CD4-positive, alpha-beta memory T cell (primary cell): Measurements from ENCODE around the gene NCAPD2. TPM values are rescaled to one million over a fixed set of nuclear protein-coding genes. Genes with fewer than 3 reads are reported as not detected.
A peak's percentile ranks its signal among the peaks of the same experiment; 100 is the strongest.

Experiments
- CTCF ChIA-PET: fragments of 350-600 bp; sonication (Branson Sonifier 250); formaldehyde crosslinking; loops from one replicate; lab custom pipeline; 2021; ENCODE audit warnings: inconsistent platforms; ENCODE audit not compliant: partially characterized antibody; lab: Charles Lee
- POLR2A ChIA-PET: fragments of 350-600 bp; sonication (Branson Sonifier 250); formaldehyde crosslinking; loops from one replicate; lab custom pipeline; 2021; ENCODE audit not compliant: partially characterized antibody; lab: Charles Lee
- DNase-seq, 5 donors: peaks; one replicate each; pipeline versions ENCODE4 v3.0.0 to v3.0.0-alpha.2; 2020 to 2022; ENCODE audit warnings: mixed read lengths in 1 of 5
- H3K27ac ChIP-seq: one replicate; pipeline ENCODE4 v1.7.0; 2013; ENCODE audit warnings: low read depth, low read length
- H3K27me3 ChIP-seq: 2 replicates; pipeline ENCODE4 v1.7.0; 2013; ENCODE audit warnings: mild to moderate bottlenecking, low read length, moderate library complexity; ENCODE audit not compliant: insufficient read depth
- H3K36me3 ChIP-seq: 2 replicates; pipeline ENCODE4 v1.7.0; 2013; ENCODE audit warnings: mild to moderate bottlenecking, low read length, moderate library complexity; ENCODE audit not compliant: insufficient read depth
- H3K4me1 ChIP-seq: 2 replicates; pipeline ENCODE4 v1.7.0; 2013; ENCODE audit warnings: mild to moderate bottlenecking, low read length, moderate library complexity; ENCODE audit not compliant: insufficient read depth
- H3K4me3 ChIP-seq, 2 donors: one replicate each; pipeline ENCODE4 v1.7.0; 2013; ENCODE audit warnings: low read length in 2 of 2, mild to moderate bottlenecking in 1 of 2
- H3K9me3 ChIP-seq, 2 donors: one replicate each; pipeline ENCODE4 v1.7.0; 2013; ENCODE audit warnings: low read length in 2 of 2, control low read depth in 1 of 2; ENCODE audit not compliant: control insufficient read depth in 1 of 2
- H3K27ac Mint-ChIP-seq, 7 donors: one replicate each; pipeline ENCODE4 v1.8.0; 2020 to 2021; ENCODE audit warnings: mixed read lengths in 7 of 7, mild to moderate bottlenecking in 6 of 7, inconsistent platforms in 3 of 7, moderate library complexity in 3 of 7
- H3K27me3 Mint-ChIP-seq, 2 donors: one replicate each; pipeline ENCODE4 v1.8.0; 2020 to 2021; ENCODE audit warnings: mixed read lengths in 2 of 2
- H3K36me3 Mint-ChIP-seq, 2 donors: one replicate each; pipeline ENCODE4 v1.8.0; 2020 to 2021; ENCODE audit warnings: mixed read lengths in 2 of 2, inconsistent platforms in 1 of 2, mild to moderate bottlenecking in 1 of 2
- H3K4me1 Mint-ChIP-seq, 4 donors: one replicate each; pipeline ENCODE4 v1.8.0; 2020 to 2021; ENCODE audit warnings: mixed read lengths in 4 of 4, mild to moderate bottlenecking in 1 of 4
- H3K4me3 Mint-ChIP-seq, 8 donors: one replicate each; pipeline ENCODE4 v1.8.0; 2020 to 2021; ENCODE audit warnings: mixed read lengths in 8 of 8, mild to moderate bottlenecking in 7 of 8, moderate library complexity in 6 of 8, inconsistent platforms in 3 of 8
- H3K9me3 Mint-ChIP-seq, 8 donors: one replicate each; pipeline ENCODE4 v1.8.0; 2020 to 2021; ENCODE audit warnings: mixed read lengths in 8 of 8, mild to moderate bottlenecking in 5 of 8, inconsistent platforms in 3 of 8, moderate library complexity in 1 of 8
- intact Hi-C: fragments of 100-400 bp; cut with micrococcal nuclease; formaldehyde crosslinking; loops from one replicate; pipeline ENCODE4 v1.15.1; 2023
- polyA plus RNA-seq, 2 donors: library from polyadenylated mRNA; unstranded; fragments of 300-500 nt; fragmentation: Illumina TruSeq; gene quantifications; one replicate each; pipeline ENCODE4 v1.2.3, GENCODE V29; 2021
- total RNA-seq, 2 experiments: library from RNA; stranded (reverse); gene quantifications; one replicate each; pipeline ENCODE4 v1.2.3, GENCODE V29; 2021

NCAPD2 gene
- total and polyA plus RNA-seq, 4 experiments from 2014 or later = 15.7 to 39.8 (median 33.6) TPM

- Mint-ChIP-seq H3K27me3 (no peaks in the 10 kb centered on the region), H3K9me3 (no peaks in the 10 kb centered on the region), H3K4me3 (no peak overlapping the region), H3K36me3 (peaks cover 38 to 41% of the 10 kb centered on the region in 2 donors), H3K27ac (no peak overlapping the region), H3K4me1 (peaks cover 4 to 10% (median 7%) of the 10 kb centered on the region in 4 donors)
- ChIA-PET CTCF (interaction anchor here (1.7 kb wide), 1 partner anchor 173 kb away, joined by 4 read pairs; no protein-coding TSS in a partner anchor), POLR2A (interaction anchor here (0.9 to 1.1 kb wide), 2 partner anchors 15 to 27 kb away, joined by 3 to 5 read pairs; partner anchors contain the start of genes GAPDH and MRPL51)
- Histone ChIP-seq H3K4me3 (no peak overlapping the region), H3K36me3 (peaks cover 21% of the 10 kb centered on the region), H3K27ac (no peak overlapping the region), H3K9me3 (no peaks in the 10 kb centered on the region), H3K4me1 (no peaks in the 10 kb centered on the region), H3K27me3 (no peaks in the 10 kb centered on the region)
- intact Hi-C loops = no loop called here
- no peak for DNase-seq
These were observed 14.2 kb downstream of the NCAPD2 start for GRCh38 chr12:6508087-6508486.

GRCh38 chr12:6520186-6520585, 26.3 kb downstream of the NCAPD2 start:
- peaks cover 57 to 74% of the 10 kb centered on the region in 2 donors for H3K36me3 Mint-ChIP-seq
- no peak for DNase-seq
- Histone ChIP-seq H3K4me1 (no peaks in the 10 kb centered on the region), H3K27me3 (no peaks in the 10 kb centered on the region), H3K36me3 (peaks cover 55% of the 10 kb centered on the region), H3K27ac (no peak overlapping the region), H3K9me3 (no peaks in the 10 kb centered on the region), H3K4me3 (no peak overlapping the region)
- H3K4me3 Mint-ChIP-seq = no peak overlapping the region
- H3K9me3 Mint-ChIP-seq = no peaks in the 10 kb centered on the region
- ChIA-PET CTCF (interaction anchor here (1.5 kb wide), 1 partner anchor 18 kb away, joined by 6 read pairs; no protein-coding TSS in a partner anchor), POLR2A (no interaction called here)
- H3K27me3 Mint-ChIP-seq = no peaks in the 10 kb centered on the region
- H3K4me1 Mint-ChIP-seq = peaks cover 0 to 2% (median 0%) of the 10 kb centered on the region in 4 donors
- H3K27ac Mint-ChIP-seq = peak overlapping the region in 2 of 7 donors; percentile 64 to 79
- intact Hi-C loops = no loop called here

- Mint-ChIP-seq H3K36me3 (peaks cover 59 to 81% of the 10 kb centered on the region in 2 donors), H3K27ac (no peak overlapping the region), H3K9me3 (no peaks in the 10 kb centered on the region), H3K4me1 (peaks cover 0 to 2% (median 0%) of the 10 kb centered on the region in 4 donors), H3K27me3 (no peaks in the 10 kb centered on the region), H3K4me3 (no peak overlapping the region)
- intact Hi-C loops = no loop called here
- Histone ChIP-seq H3K27me3 (no peaks in the 10 kb centered on the region), H3K27ac (no peak overlapping the region), H3K4me3 (no peak overlapping the region), H3K9me3 (no peaks in the 10 kb centered on the region), H3K4me1 (no peaks in the 10 kb centered on the region), H3K36me3 (peaks cover 62% of the 10 kb centered on the region)
- DNase-seq = no peak
- POLR2A ChIA-PET = interaction anchor here (3.6 kb wide), 1 partner anchor 13 kb away, joined by 11 read pairs; the partner anchor contains the start of gene GAPDH
- CTCF ChIA-PET = interaction anchor here (1.2 kb wide), 1 partner anchor 10 kb away, joined by 6 read pairs; no protein-coding TSS in a partner anchor
These were observed 28.3 kb downstream of the NCAPD2 start for GRCh38 chr12:6522193-6522592.

- no peaks in the 10 kb centered on the region for H3K27me3 Mint-ChIP-seq
- H3K4me3 ChIP-seq = no peak overlapping the region
- H3K27ac Mint-ChIP-seq = peak overlapping the region in 5 of 7 donors; percentile 23 to 86 (median 44)
- no peak overlapping the region for H3K4me3 Mint-ChIP-seq
- peaks cover 62 to 86% of the 10 kb centered on the region in 2 donors for H3K36me3 Mint-ChIP-seq
- no peaks in the 10 kb centered on the region for H3K4me1 ChIP-seq
- intact Hi-C loops = no loop called here
- ChIA-PET POLR2A (interaction anchor here (3.6 kb wide), 1 partner anchor 11 kb away, joined by 11 read pairs; the partner anchor contains the start of gene GAPDH), CTCF (interaction anchor here (0.6 to 1.1 kb wide), 4 partner anchors 13 to 247 kb away, joined by 3 read pairs; no protein-coding TSS in a partner anchor)
- no peaks in the 10 kb centered on the region for H3K9me3 ChIP-seq
- no peaks in the 10 kb centered on the region for H3K9me3 Mint-ChIP-seq
- no peak overlapping the region for H3K27ac ChIP-seq
- H3K36me3 ChIP-seq = peaks cover 74% of the 10 kb centered on the region
- H3K4me1 Mint-ChIP-seq = no peaks in the 10 kb centered on the region
- no peak for DNase-seq
- no peaks in the 10 kb centered on the region for H3K27me3 ChIP-seq
These were observed 29.8 kb downstream of the NCAPD2 start for GRCh38 chr12:6523708-6524107.

GRCh38 chr12:6524648-6525047, 30.7 kb downstream of the NCAPD2 start:
- CTCF ChIA-PET = interaction anchor here (1.1 kb wide), 1 partner anchor 12 kb away, joined by 3 read pairs; no protein-coding TSS in a partner anchor
- no peaks in the 10 kb centered on the region for H3K9me3 Mint-ChIP-seq
- Histone ChIP-seq H3K27me3 (no peaks in the 10 kb centered on the region), H3K27ac (no peak overlapping the region), H3K4me3 (no peak overlapping the region), H3K36me3 (peaks cover 77% of the 10 kb centered on the region), H3K9me3 (no peaks in the 10 kb centered on the region), H3K4me1 (no peaks in the 10 kb centered on the region)
- intact Hi-C loops = no loop called here
- no peaks in the 10 kb centered on the region for H3K27me3 Mint-ChIP-seq
- POLR2A ChIA-PET = interaction anchor here (3.6 kb wide), 1 partner anchor 10 kb away, joined by 11 read pairs; the partner anchor contains the start of gene GAPDH
- DNase-seq = no peak
- H3K27ac Mint-ChIP-seq = peak overlapping the region in 2 of 7 donors; percentile 61 to 91
- H3K36me3 Mint-ChIP-seq = peaks cover 68 to 89% of the 10 kb centered on the region in 2 donors
- no peak overlapping the region for H3K4me3 Mint-ChIP-seq
- no peaks in the 10 kb centered on the region for H3K4me1 Mint-ChIP-seq

- Histone ChIP-seq H3K9me3 (no peaks in the 10 kb centered on the region), H3K27ac (no peak overlapping the region), H3K36me3 (peaks cover 81% of the 10 kb centered on the region), H3K4me1 (no peaks in the 10 kb centered on the region), H3K4me3 (no peak overlapping the region), H3K27me3 (no peaks in the 10 kb centered on the region)
- H3K4me3 Mint-ChIP-seq = no peak overlapping the region
- no peaks in the 10 kb centered on the region for H3K4me1 Mint-ChIP-seq
- DNase-seq = no peak
- H3K27ac Mint-ChIP-seq = peak overlapping the region in 1 of 7 donors; percentile 11
- intact Hi-C loops = no loop called here
- ChIA-PET POLR2A (interaction anchor here (0.9 kb wide), 1 partner anchor 10 kb away, joined by 4 read pairs; no protein-coding TSS in a partner anchor), CTCF (no interaction called here)
- peaks cover 0 to 1% (median 0%) of the 10 kb centered on the region in 8 donors for H3K9me3 Mint-ChIP-seq
- H3K27me3 Mint-ChIP-seq = no peaks in the 10 kb centered on the region
- H3K36me3 Mint-ChIP-seq = peaks cover 67 to 93% of the 10 kb centered on the region in 2 donors
These were observed 32.3 kb downstream of the NCAPD2 start for GRCh38 chr12:6526201-6526600.

- Histone ChIP-seq H3K36me3 (peaks cover 80% of the 10 kb centered on the region), H3K27me3 (no peaks in the 10 kb centered on the region), H3K9me3 (no peaks in the 10 kb centered on the region), H3K4me3 (no peak overlapping the region), H3K27ac (no peak overlapping the region), H3K4me1 (peaks cover 2% of the 10 kb centered on the region)
- H3K27me3 Mint-ChIP-seq = no peaks in the 10 kb centered on the region
- peaks cover 62 to 91% of the 10 kb centered on the region in 2 donors for H3K36me3 Mint-ChIP-seq
- ChIA-PET CTCF (no interaction called here), POLR2A (no interaction called here)
- intact Hi-C loops = no loop called here
- DNase-seq = no peak
- peaks cover 0 to 1% (median 0%) of the 10 kb centered on the region in 8 donors for H3K9me3 Mint-ChIP-seq
- peak overlapping the region in 1 of 7 donors; percentile 31 for H3K27ac Mint-ChIP-seq
- no peak overlapping the region for H3K4me3 Mint-ChIP-seq
- H3K4me1 Mint-ChIP-seq = peaks cover 0 to 2% (median under 1%) of the 10 kb centered on the region in 4 donors
These were observed 33.0 kb downstream of the NCAPD2 start for GRCh38 chr12:6526766-6527525.
